DND-41 (cell line): Measurements from ENCODE around the gene SLC30A10.
"Not testable (repeated sequence)": the region's sequence is repeated elsewhere in the genome, so short reads cannot be mapped to it uniquely, and the experiment has no call there.

ENCODE experiments used
- ATAC-seq: fragments of 200-7000 bp; cut with Tn5 transposase; 3 replicates; pipeline ENCODE4 v1.9.1; 2021; ENCODE audit warnings: low read depth; ENCODE audit not compliant: insufficient read depth
- DNase-seq: peaks from one replicate; pipeline ENCODE4 v3.0.0-alpha.2; 2020
- H2AFZ ChIP-seq: 2 replicates; pipeline ENCODE4 v1.6.0; 2012; ENCODE audit warnings: low read depth, low read length
- H3K27ac ChIP-seq: 2 replicates; pipeline ENCODE4 v1.5.1; 2012; ENCODE audit warnings: low read length, inconsistent platforms
- H3K27me3 ChIP-seq: fragments of 200-600 bp; sonication (generic); 2 replicates; pipeline ENCODE4 v1.6.0; 2012; ENCODE audit warnings: low read length, mild to moderate bottlenecking, inconsistent platforms; ENCODE audit not compliant: insufficient read depth, poor library complexity
- H3K36me3 ChIP-seq: 2 replicates; pipeline ENCODE4 v1.5.1; 2012; ENCODE audit warnings: low read length, inconsistent platforms; ENCODE audit not compliant: insufficient read depth
- H3K4me1 ChIP-seq: 2 replicates; pipeline ENCODE4 v1.5.1; 2012; ENCODE audit warnings: mild to moderate bottlenecking, low read length; ENCODE audit not compliant: insufficient read depth
- H3K4me2 ChIP-seq: 2 replicates; pipeline ENCODE4 v1.6.0; 2012; ENCODE audit warnings: mild to moderate bottlenecking, moderate library complexity, low read length, inconsistent platforms; ENCODE audit not compliant: insufficient read depth
- H3K4me3 ChIP-seq, 2 experiments: fragments of 200-600 bp in 1 of 2; shearing (Covaris generic) in 1 of 2; 2 replicates each; pipeline ENCODE4 v1.5.1; 2012 to 2016; ENCODE audit warnings: inconsistent platforms in 2 of 2, low read length in 2 of 2, mild to moderate bottlenecking in 2 of 2, low read depth in 1 of 2, moderate library complexity in 1 of 2
- H3K79me2 ChIP-seq: 2 replicates; pipeline ENCODE4 v1.6.0; 2012; ENCODE audit warnings: low read length, inconsistent platforms; ENCODE audit not compliant: insufficient read depth
- H3K9ac ChIP-seq: 2 replicates; pipeline ENCODE4 v1.6.0; 2012; ENCODE audit warnings: low read depth, mild to moderate bottlenecking, inconsistent platforms, low read length, moderate library complexity
- H3K9me3 ChIP-seq: 2 replicates; pipeline ENCODE4 v1.5.1; 2012; ENCODE audit warnings: low read length, moderate library complexity, mild to moderate bottlenecking, inconsistent platforms; ENCODE audit not compliant: insufficient read depth, severe bottlenecking
- H4K20me1 ChIP-seq: 2 replicates; pipeline ENCODE4 v1.6.0; 2012; ENCODE audit warnings: low read length; ENCODE audit not compliant: insufficient read depth
- CTCF ChIP-seq: IDR thresholded peaks from 2 replicates; pipeline ENCODE4 v1.5.1; 2012; ENCODE audit warnings: borderline replicate concordance, low read length, moderate library complexity, mild to moderate bottlenecking; ENCODE audit not compliant: poor library complexity, severe bottlenecking; ENCODE audit errors: extremely low read depth
- EZH2 ChIP-seq: IDR thresholded peaks from 3 replicates; pipeline ENCODE4 v1.6.1; 2012; ENCODE audit warnings: borderline replicate concordance, low read depth, mild to moderate bottlenecking, moderate library complexity, low read length, inconsistent platforms; ENCODE audit not compliant: severe bottlenecking

Gene SLC30A10

GRCh38 chr1:219941179-219942118 is 13.1 kb upstream of the SLC30A10 start:
- Histone ChIP-seq H4K20me1 (no peaks in the 10 kb centered on the region), H2AFZ (no peak overlapping the region), H3K4me1 (no peaks in the 10 kb centered on the region), H3K9ac (no peak overlapping the region), H3K9me3 (no peaks in the 10 kb centered on the region), H3K27me3 (no peaks in the 10 kb centered on the region), H3K36me3 (no peaks in the 10 kb centered on the region), H3K27ac (no peak overlapping the region), H3K4me3 (no peak overlapping the region), H3K79me2 (no peaks in the 10 kb centered on the region), H3K4me2 (no peak overlapping the region)
- TF ChIP-seq EZH2 = no peak
- TF ChIP-seq CTCF = no peak
- ATAC-seq = no peak
- DNase-seq = no peak

- H3K27me3 ChIP-seq = no peaks in the 10 kb centered on the region
- H3K79me2 ChIP-seq = no peaks in the 10 kb centered on the region
- no peak overlapping the region for H3K9ac ChIP-seq
- H3K36me3 ChIP-seq = no peaks in the 10 kb centered on the region
- H3K4me3 ChIP-seq = no peak overlapping the region
- no peak overlapping the region for H3K27ac ChIP-seq
- no peaks in the 10 kb centered on the region for H4K20me1 ChIP-seq
- H3K9me3 ChIP-seq = no peaks in the 10 kb centered on the region
- ATAC-seq (no peak), DNase-seq (no peak)
- no peaks in the 10 kb centered on the region for H3K4me1 ChIP-seq
- TF ChIP-seq EZH2 (no peak), CTCF (no peak)
- no peak overlapping the region for H2AFZ ChIP-seq
- H3K4me2 ChIP-seq = no peak overlapping the region
These were observed 12.3 kb upstream of the SLC30A10 start for GRCh38 chr1:219940707-219941106.

- H3K9ac ChIP-seq = no peak overlapping the region
- no peaks in the 10 kb centered on the region for H3K79me2 ChIP-seq
- H3K27me3 ChIP-seq = no peaks in the 10 kb centered on the region
- H2AFZ ChIP-seq = no peak overlapping the region
- no peak overlapping the region for H3K4me2 ChIP-seq
- H3K9me3 ChIP-seq = no peaks in the 10 kb centered on the region
- H3K4me3 ChIP-seq = no peak overlapping the region
- no peaks in the 10 kb centered on the region for H3K4me1 ChIP-seq
- no peaks in the 10 kb centered on the region for H3K36me3 ChIP-seq
- no peaks in the 10 kb centered on the region for H4K20me1 ChIP-seq
- TF ChIP-seq CTCF (no peak), EZH2 (no peak)
- DNase-seq = no peak
- no peak for ATAC-seq
- no peak overlapping the region for H3K27ac ChIP-seq
These were observed 10.3 kb upstream of the SLC30A10 start for GRCh38 chr1:219938706-219939105.

- not testable (repeated sequence) for H4K20me1 ChIP-seq, H3K9me3 ChIP-seq, DNase-seq, H3K27ac ChIP-seq, H3K4me1 ChIP-seq, H3K27me3 ChIP-seq, H2AFZ ChIP-seq, H3K9ac ChIP-seq, H3K4me2 ChIP-seq, H3K4me3 ChIP-seq, ATAC-seq, H3K36me3 ChIP-seq, H3K79me2 ChIP-seq
These were observed 5.4 kb upstream of the SLC30A10 start for GRCh38 chr1:219933763-219934162.
